Activated CD8-positive, alpha-beta memory T cell treated with anti-CD3 and anti-CD28 coated beads for 4 hours (primary cell): ENCODE measurements around the gene GPER1.
"Not testable (repeated sequence)": the region's sequence is repeated elsewhere in the genome, so short reads cannot be mapped to it uniquely, and the experiment has no call there.

Experiments used
- DNase-seq, 2 donors: peaks; one replicate each; pipeline ENCODE4 v3.0.0-alpha.2; 2020; ENCODE audit warnings: low read depth in 2 of 2

The GPER1 gene

GRCh38 chr7:1143031-1143430, 55.1 kb downstream of the GPER1 start:
- DNase-seq: not testable (repeated sequence)
